Measurements from ENCODE around the gene MGME1. TPM values are rescaled to one million over a fixed set of nuclear protein-coding genes. Genes with fewer than 3 reads are reported as not detected.

Gene MGME1
- total RNA-seq, 2 donors from 2014 or later: 7.4 to 8.8 TPM

DNA sequence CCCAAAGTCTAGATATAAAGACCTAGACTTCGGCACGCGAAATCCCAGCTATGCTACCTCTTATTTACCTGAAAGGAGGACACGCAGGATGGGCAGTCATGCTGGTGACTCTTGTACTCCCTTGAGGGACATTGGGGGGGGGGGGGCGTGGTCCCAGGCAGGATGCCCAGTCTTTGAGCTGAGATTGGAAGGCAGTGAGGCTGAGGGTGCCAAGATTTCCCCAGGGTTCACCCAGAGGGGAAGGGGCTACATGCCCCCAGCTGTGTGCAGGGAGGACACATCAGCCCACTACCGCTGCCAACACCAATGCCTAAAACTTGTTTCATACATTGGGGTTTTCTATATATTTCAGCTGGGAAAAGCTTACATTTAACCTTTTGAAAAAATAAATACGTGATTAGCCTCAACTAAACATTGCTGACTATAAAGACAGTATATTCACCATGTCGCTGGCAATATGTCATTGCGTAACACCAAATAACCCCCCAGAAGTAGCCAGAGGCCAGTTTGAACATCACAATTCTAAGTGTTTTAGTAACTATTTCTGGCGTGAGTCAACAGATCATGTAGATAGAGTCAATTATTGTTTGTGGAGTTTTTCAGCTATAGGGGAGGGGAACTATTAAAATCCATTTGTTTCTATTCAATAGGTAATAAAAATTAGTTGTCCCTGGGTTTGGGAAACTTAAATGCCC is 21.6 kb downstream of the MGME1 start:
- H3K27me3 ChIP-seq (replicated peaks; ENCODE audit: insufficient read depth): no peaks in the 10 kb centered on the region
- ATAC-seq (ENCODE audit: insufficient number of reproducible peaks, low FRiP score, low read depth): no peak
- H3K36me3 ChIP-seq: peaks cover 3% of the 10 kb centered on the region
- DNase-seq (ENCODE audit: low spot score): no peak
- no peaks in the 10 kb centered on the region for H3K4me1 ChIP-seq (ENCODE audit: control insufficient read depth in 1 of 2, low read depth in 2 of 2)
- no peak overlapping the region for H3K4me3 ChIP-seq
- TF ChIP-seq CTCF (IDR thresholded peaks at IDR 0.05): no peak
- no peaks in the 10 kb centered on the region for H3K9me3 ChIP-seq
- H3K27ac ChIP-seq: no peak overlapping the region

GRCh38 chr20:17992224-17992637 is 23.4 kb downstream of the MGME1 start:
- H3K9me3 ChIP-seq: no peaks in the 10 kb centered on the region
- TF ChIP-seq CTCF (IDR thresholded peaks at IDR 0.05): no peak
- H3K4me1 ChIP-seq (ENCODE audit: control insufficient read depth in 1 of 2, low read depth in 2 of 2): peaks cover 0 to 10% of the 10 kb centered on the region in 2 donors
- no peak overlapping the region for H3K27ac ChIP-seq
- no peak overlapping the region for H3K4me3 ChIP-seq
- no peak for ATAC-seq (ENCODE audit: insufficient number of reproducible peaks, low FRiP score, low read depth)
- no peak for DNase-seq (ENCODE audit: low spot score)
- peaks cover 3% of the 10 kb centered on the region for H3K36me3 ChIP-seq
- H3K27me3 ChIP-seq (replicated peaks; ENCODE audit: insufficient read depth): no peaks in the 10 kb centered on the region

DNA sequence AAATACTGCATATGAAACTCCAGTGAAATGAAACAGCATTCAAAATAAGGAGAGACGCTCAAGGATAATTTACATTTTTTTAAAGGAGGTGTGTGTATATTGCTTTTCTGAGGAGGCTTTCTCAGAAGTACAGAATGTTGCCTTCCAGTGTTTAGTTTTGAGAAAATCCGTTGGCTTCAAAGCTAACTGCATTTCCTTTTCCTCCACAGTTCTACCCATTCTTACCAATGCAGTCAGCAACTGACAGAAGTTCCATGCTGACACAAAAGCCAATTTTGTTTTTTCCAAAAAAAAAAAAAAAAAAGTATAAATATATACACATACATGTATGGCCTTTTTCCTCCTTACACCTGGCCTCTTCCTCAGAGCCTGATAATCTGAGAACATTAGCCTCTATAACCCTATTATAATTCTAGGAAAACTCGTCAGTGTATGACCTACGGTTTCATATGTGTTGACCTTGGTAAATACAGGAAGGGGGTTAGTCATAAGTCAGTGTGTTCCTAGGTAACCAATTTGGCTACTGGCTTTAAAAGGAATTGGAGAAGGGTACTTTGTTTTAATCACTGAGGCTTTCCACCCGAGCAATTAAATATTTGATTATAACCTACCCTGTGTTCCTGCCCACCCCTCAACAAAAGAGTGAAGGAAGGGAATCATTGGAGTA is 24.2 kb downstream of the MGME1 start:
- ATAC-seq (ENCODE audit: insufficient number of reproducible peaks, low FRiP score, low read depth): no peak
- H3K27ac ChIP-seq: no peak overlapping the region

DNA sequence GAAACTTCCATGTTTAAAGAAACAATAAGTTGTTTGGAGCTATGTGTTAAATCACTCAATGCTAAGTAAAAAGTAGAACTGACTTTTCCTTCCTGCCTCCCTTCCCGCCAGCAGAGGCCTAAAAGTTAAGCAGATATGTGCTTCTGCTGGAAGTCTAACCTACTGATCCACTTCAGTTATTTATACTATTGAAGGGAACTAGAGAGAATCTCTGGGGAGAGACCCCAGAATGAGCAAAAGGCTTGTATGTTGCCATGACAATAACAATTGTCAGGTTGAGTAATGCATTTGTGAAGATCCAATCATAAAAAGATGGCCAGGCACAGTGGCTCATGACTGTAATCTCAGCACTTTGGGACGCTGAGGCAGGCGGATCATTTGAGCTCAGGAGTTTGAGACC is 24.7 kb downstream of the MGME1 start:
- H3K4me1 ChIP-seq (ENCODE audit: control insufficient read depth in 1 of 2, low read depth in 2 of 2): peaks cover 0 to 10% of the 10 kb centered on the region in 2 donors
- peaks cover 3% of the 10 kb centered on the region for H3K36me3 ChIP-seq
- no peak for TF ChIP-seq CTCF (IDR thresholded peaks at IDR 0.05)
- no peak overlapping the region for H3K27ac ChIP-seq
- no peaks in the 10 kb centered on the region for H3K27me3 ChIP-seq (replicated peaks; ENCODE audit: insufficient read depth)
- no peaks in the 10 kb centered on the region for H3K9me3 ChIP-seq
- H3K4me3 ChIP-seq: no peak overlapping the region
- DNase-seq (ENCODE audit: low spot score) (no peak), ATAC-seq (ENCODE audit: insufficient number of reproducible peaks, low FRiP score, low read depth) (no peak)

More for the DNA sequence above, 24.2 kb downstream of the MGME1 start:
- peaks cover 0 to 10% of the 10 kb centered on the region in 2 donors for H3K4me1 ChIP-seq (ENCODE audit: control insufficient read depth in 1 of 2, low read depth in 2 of 2)
- H3K27me3 ChIP-seq (replicated peaks; ENCODE audit: insufficient read depth): no peaks in the 10 kb centered on the region
- no peak overlapping the region for H3K4me3 ChIP-seq
- H3K9me3 ChIP-seq: no peaks in the 10 kb centered on the region
- DNase-seq (ENCODE audit: low spot score): no peak
- H3K36me3 ChIP-seq: peaks cover 3% of the 10 kb centered on the region
- no peak for TF ChIP-seq CTCF (IDR thresholded peaks at IDR 0.05)

DNA sequence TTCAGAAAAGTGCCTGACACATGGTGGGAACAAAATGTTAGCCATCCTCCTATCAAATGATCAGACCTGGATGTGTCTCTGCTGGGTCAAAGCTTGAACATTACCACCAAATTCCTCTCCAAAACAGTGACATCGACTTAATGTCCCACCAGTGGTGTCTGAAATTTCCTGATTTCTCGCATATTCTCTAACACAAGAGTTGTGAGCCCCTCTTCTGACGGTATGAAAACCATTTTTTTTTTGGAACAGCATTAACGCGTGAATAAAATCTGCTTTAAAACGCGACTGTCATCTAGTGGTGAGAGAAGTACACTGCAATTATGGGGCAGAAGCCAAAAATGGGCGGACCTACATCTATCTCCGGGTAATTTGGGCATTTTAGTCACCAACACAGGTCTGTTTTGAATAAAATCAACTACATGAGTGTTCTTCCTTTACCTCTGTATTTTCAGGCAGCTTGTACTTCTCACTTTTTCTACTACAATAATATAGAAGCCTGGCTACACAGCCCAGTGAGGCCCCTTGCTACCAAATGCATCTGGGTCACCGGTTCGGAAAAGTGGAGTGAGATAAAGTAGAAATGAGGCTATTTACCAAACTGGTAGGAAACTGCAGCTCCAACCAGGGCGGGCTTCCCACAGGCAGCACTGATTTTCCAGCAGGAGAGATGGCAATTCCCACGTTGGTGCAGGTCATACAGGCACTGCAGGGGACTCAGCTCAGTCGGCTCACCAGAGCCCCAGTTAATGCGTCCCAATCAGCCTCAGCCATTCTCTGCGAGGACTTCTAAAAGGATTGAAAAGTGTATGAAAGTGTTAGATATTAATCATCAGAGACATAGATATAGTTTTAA is 27.4 kb downstream of the MGME1 start:
- peak; percentile 15 for DNase-seq (ENCODE audit: low spot score)
- TF ChIP-seq CTCF (IDR thresholded peaks at IDR 0.05): peak; percentile 95

More for the DNA sequence above, 27.4 kb downstream of the MGME1 start:
- no peaks in the 10 kb centered on the region for H3K9me3 ChIP-seq
- H3K36me3 ChIP-seq: no peaks in the 10 kb centered on the region
- peak; percentile 77 for ATAC-seq (ENCODE audit: insufficient number of reproducible peaks, low FRiP score, low read depth)
- H3K4me3 ChIP-seq: peak overlapping the region; percentile 24
- H3K27me3 ChIP-seq (replicated peaks; ENCODE audit: insufficient read depth): no peaks in the 10 kb centered on the region
- H3K4me1 ChIP-seq (ENCODE audit: control insufficient read depth in 1 of 2, low read depth in 2 of 2): peaks cover 0 to 12% of the 10 kb centered on the region in 2 donors
- H3K27ac ChIP-seq: no peak overlapping the region
